ENCODE data around the gene PDGFD. TPM values are rescaled to one million over a fixed set of nuclear protein-coding genes. Genes with fewer than 3 reads are reported as not detected.

PDGFD gene
- total RNA-seq, 1 experiment from 2014 or later = 2.6 TPM

DNA sequence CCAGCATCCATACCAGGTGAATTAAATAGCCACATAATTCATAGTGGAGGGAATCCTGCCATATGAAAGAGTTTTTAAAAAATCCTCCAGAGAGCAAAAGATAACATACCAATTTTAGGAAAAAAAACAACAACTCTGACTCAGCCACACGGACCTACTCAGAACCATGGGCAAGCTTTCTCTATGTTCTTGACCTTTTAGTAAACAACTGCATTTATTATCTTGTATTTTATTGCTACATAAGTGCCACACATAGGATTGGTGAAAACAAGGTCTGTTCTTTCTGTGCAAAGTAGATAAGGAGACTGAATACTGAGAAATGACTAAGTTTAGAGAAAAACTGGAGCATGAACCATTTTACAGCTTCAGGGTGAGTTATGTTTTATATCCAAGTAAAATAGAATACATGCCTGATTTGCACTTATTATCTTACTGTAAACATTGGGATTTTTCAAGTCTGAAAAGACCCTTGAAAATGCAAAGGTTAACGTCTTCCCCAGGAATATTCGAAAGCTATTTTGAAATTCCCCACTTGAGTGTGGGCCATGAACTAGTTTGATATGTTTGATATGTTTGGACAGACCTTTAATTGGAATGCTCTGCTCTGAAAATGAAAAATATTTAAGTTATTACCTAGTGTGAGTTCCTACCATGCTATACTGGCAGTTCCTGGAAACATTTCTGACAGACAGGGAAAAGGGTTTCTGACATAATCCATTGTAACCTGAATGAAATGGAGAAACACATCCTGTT lies 217.0 kb downstream of the PDGFD start (continued):
- TF ChIP-seq, protein P1, sequence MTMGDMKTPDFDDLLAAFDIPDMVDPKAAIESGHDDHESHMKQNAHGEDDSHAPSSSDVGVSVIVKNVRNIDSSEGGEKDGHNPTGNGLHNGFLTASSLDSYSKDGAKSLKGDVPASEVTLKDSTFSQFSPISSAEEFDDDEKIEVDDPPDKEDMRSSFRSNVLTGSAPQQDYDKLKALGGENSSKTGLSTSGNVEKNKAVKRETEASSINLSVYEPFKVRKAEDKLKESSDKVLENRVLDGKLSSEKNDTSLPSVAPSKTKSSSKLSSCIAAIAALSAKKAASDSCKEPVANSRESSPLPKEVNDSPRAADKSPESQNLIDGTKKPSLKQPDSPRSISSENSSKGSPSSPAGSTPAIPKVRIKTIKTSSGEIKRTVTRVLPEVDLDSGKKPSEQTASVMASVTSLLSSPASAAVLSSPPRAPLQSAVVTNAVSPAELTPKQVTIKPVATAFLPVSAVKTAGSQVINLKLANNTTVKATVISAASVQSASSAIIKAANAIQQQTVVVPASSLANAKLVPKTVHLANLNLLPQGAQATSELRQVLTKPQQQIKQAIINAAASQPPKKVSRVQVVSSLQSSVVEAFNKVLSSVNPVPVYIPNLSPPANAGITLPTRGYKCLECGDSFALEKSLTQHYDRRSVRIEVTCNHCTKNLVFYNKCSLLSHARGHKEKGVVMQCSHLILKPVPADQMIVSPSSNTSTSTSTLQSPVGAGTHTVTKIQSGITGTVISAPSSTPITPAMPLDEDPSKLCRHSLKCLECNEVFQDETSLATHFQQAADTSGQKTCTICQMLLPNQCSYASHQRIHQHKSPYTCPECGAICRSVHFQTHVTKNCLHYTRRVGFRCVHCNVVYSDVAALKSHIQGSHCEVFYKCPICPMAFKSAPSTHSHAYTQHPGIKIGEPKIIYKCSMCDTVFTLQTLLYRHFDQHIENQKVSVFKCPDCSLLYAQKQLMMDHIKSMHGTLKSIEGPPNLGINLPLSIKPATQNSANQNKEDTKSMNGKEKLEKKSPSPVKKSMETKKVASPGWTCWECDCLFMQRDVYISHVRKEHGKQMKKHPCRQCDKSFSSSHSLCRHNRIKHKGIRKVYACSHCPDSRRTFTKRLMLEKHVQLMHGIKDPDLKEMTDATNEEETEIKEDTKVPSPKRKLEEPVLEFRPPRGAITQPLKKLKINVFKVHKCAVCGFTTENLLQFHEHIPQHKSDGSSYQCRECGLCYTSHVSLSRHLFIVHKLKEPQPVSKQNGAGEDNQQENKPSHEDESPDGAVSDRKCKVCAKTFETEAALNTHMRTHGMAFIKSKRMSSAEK (CRISPR knock-in tag; IDR thresholded peaks at IDR 0.05; ENCODE audit: borderline replicate concordance) = no peak
- TF ChIP-seq, protein P2, sequence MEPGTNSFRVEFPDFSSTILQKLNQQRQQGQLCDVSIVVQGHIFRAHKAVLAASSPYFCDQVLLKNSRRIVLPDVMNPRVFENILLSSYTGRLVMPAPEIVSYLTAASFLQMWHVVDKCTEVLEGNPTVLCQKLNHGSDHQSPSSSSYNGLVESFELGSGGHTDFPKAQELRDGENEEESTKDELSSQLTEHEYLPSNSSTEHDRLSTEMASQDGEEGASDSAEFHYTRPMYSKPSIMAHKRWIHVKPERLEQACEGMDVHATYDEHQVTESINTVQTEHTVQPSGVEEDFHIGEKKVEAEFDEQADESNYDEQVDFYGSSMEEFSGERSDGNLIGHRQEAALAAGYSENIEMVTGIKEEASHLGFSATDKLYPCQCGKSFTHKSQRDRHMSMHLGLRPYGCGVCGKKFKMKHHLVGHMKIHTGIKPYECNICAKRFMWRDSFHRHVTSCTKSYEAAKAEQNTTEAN (CRISPR knock-in tag; IDR thresholded peaks at IDR 0.05) = no peak
- TF ChIP-seq MXD4 (CRISPR knock-in tag; IDR thresholded peaks at IDR 0.05; ENCODE audit: borderline replicate concordance) (no peak), SOX15 (CRISPR knock-in tag; IDR thresholded peaks at IDR 0.05) (no peak), GRHL2 (CRISPR knock-in tag; IDR thresholded peaks at IDR 0.05; ENCODE audit: insufficient replicate concordance, severe bottlenecking) (no peak)
- TF ChIP-seq, protein P3, sequence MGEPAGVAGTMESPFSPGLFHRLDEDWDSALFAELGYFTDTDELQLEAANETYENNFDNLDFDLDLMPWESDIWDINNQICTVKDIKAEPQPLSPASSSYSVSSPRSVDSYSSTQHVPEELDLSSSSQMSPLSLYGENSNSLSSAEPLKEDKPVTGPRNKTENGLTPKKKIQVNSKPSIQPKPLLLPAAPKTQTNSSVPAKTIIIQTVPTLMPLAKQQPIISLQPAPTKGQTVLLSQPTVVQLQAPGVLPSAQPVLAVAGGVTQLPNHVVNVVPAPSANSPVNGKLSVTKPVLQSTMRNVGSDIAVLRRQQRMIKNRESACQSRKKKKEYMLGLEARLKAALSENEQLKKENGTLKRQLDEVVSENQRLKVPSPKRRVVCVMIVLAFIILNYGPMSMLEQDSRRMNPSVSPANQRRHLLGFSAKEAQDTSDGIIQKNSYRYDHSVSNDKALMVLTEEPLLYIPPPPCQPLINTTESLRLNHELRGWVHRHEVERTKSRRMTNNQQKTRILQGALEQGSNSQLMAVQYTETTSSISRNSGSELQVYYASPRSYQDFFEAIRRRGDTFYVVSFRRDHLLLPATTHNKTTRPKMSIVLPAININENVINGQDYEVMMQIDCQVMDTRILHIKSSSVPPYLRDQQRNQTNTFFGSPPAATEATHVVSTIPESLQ (CRISPR knock-in tag; IDR thresholded peaks at IDR 0.05) = no peak

DNA sequence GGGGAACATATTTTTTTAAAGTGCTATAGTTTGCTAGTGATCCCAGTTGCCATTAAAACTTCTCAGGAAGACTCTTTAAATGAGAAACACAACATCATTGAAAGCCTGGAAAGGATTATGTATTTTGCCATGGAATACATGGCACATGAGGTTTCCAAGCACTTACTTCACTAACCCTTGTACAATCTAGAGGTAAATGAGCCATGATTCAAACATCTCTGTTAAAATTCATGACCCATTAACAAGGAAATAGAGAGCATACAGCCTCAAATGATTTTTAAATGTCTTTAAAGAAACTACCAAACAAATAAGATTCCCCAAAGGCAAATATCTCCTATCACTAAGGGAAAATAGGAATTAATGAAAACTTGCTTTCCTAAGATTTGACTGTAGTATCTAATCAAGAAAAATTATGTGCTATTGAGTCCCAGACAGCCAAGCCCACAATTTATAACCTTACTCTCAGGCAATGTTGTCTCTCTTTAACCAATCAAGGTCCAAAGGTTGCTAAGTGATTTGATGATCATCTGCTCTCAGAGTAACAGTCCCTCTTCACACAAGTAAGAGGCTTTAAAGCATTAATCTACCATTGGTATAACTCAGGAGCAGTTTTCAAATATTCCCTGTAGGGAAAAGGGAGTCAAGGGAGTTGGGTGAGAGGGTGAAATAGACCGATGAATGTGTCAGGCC lies 219.6 kb downstream of the PDGFD start:
- Mint-ChIP-seq H3K36me3 (peaks cover 3% of the 10 kb centered on the region; the same call in 1 of the 2 replicates), H3K27ac (no peak overlapping the region), H3K27me3 (ENCODE audit: low read depth) (no peaks in the 10 kb centered on the region), H3K4me3 (no peak overlapping the region), H3K4me1 (peaks cover 14% of the 10 kb centered on the region), H3K9me3 (no peaks in the 10 kb centered on the region)
- no peak for DNase-seq (ENCODE audit: low spot score)
- ChIA-PET CTCF (interaction anchor here (1.3 to 1.7 kb wide), 2 partner anchors 14 to 262 kb away, joined by 3 to 7 read pairs; no protein-coding TSS in a partner anchor), POLR2A (no interaction called here)
- no peak for ATAC-seq
- TF ChIP-seq SMAD4 (CRISPR knock-in tag; IDR thresholded peaks at IDR 0.05) = no peak
- no peak for TF ChIP-seq JAZF1 (CRISPR knock-in tag; IDR thresholded peaks at IDR 0.05)
- no peak for TF ChIP-seq ZNF416 (CRISPR knock-in tag; IDR thresholded peaks at IDR 0.05)
- TF ChIP-seq, protein P4, sequence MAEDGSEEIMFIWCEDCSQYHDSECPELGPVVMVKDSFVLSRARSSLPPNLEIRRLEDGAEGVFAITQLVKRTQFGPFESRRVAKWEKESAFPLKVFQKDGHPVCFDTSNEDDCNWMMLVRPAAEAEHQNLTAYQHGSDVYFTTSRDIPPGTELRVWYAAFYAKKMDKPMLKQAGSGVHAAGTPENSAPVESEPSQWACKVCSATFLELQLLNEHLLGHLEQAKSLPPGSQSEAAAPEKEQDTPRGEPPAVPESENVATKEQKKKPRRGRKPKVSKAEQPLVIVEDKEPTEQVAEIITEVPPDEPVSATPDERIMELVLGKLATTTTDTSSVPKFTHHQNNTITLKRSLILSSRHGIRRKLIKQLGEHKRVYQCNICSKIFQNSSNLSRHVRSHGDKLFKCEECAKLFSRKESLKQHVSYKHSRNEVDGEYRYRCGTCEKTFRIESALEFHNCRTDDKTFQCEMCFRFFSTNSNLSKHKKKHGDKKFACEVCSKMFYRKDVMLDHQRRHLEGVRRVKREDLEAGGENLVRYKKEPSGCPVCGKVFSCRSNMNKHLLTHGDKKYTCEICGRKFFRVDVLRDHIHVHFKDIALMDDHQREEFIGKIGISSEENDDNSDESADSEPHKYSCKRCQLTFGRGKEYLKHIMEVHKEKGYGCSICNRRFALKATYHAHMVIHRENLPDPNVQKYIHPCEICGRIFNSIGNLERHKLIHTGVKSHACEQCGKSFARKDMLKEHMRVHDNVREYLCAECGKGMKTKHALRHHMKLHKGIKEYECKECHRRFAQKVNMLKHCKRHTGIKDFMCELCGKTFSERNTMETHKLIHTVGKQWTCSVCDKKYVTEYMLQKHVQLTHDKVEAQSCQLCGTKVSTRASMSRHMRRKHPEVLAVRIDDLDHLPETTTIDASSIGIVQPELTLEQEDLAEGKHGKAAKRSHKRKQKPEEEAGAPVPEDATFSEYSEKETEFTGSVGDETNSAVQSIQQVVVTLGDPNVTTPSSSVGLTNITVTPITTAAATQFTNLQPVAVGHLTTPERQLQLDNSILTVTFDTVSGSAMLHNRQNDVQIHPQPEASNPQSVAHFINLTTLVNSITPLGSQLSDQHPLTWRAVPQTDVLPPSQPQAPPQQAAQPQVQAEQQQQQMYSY (CRISPR knock-in tag; IDR thresholded peaks at IDR 0.05) = no peak
- no peak for TF ChIP-seq ELF4 (CRISPR knock-in tag; IDR thresholded peaks at IDR 0.05; ENCODE audit: low read depth)
- TF ChIP-seq, protein P5, sequence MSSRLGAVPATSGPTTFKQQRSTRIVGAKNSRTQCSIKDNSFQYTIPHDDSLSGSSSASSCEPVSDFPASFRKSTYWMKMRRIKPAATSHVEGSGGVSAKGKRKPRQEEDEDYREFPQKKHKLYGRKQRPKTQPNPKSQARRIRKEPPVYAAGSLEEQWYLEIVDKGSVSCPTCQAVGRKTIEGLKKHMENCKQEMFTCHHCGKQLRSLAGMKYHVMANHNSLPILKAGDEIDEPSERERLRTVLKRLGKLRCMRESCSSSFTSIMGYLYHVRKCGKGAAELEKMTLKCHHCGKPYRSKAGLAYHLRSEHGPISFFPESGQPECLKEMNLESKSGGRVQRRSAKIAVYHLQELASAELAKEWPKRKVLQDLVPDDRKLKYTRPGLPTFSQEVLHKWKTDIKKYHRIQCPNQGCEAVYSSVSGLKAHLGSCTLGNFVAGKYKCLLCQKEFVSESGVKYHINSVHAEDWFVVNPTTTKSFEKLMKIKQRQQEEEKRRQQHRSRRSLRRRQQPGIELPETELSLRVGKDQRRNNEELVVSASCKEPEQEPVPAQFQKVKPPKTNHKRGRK (CRISPR knock-in tag; IDR thresholded peaks at IDR 0.05; ENCODE audit: borderline replicate concordance) = no peak
- no peak for TF ChIP-seq GABPB1 (CRISPR knock-in tag; IDR thresholded peaks at IDR 0.05)
- no peak for TF ChIP-seq NFYB (CRISPR knock-in tag; conservative IDR thresholded peaks at IDR 0.05; ENCODE audit: low read depth)
- TF ChIP-seq, protein P6, sequence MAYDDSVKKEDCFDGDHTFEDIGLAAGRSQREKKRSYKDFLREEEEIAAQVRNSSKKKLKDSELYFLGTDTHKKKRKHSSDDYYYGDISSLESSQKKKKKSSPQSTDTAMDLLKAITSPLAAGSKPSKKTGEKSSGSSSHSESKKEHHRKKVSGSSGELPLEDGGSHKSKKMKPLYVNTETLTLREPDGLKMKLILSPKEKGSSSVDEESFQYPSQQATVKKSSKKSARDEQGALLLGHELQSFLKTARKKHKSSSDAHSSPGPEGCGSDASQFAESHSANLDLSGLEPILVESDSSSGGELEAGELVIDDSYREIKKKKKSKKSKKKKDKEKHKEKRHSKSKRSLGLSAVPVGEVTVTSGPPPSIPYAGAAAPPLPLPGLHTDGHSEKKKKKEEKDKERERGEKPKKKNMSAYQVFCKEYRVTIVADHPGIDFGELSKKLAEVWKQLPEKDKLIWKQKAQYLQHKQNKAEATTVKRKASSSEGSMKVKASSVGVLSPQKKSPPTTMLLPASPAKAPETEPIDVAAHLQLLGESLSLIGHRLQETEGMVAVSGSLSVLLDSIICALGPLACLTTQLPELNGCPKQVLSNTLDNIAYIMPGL (CRISPR knock-in tag; IDR thresholded peaks at IDR 0.05) = no peak
- TF ChIP-seq ZNF423 (CRISPR knock-in tag; IDR thresholded peaks at IDR 0.05) = no peak
- TF ChIP-seq, protein P7, sequence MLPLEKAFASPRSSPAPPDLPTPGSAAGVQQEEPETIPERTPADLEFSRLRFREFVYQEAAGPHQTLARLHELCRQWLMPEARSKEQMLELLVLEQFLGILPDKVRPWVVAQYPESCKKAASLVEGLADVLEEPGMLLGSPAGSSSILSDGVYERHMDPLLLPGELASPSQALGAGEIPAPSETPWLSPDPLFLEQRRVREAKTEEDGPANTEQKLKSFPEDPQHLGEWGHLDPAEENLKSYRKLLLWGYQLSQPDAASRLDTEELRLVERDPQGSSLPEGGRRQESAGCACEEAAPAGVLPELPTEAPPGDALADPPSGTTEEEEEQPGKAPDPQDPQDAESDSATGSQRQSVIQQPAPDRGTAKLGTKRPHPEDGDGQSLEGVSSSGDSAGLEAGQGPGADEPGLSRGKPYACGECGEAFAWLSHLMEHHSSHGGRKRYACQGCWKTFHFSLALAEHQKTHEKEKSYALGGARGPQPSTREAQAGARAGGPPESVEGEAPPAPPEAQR (CRISPR knock-in tag; IDR thresholded peaks at IDR 0.05) = no peak

Data from WTC11 (cell line).